GM21381 (cell line): ENCODE measurements around the gene RAMACL.
"Not testable (repeated sequence)": the region's sequence is repeated elsewhere in the genome, so short reads cannot be mapped to it uniquely, and the experiment has no call there.

Experiments
- ATAC-seq: cut with Tn5 transposase; IDR thresholded peaks from one replicate; pipeline ENCODE4 v1.9.1; 2021; ENCODE audit warnings: mild to moderate bottlenecking, moderate library complexity; ENCODE audit not compliant: unreplicated experiment

Gene RAMACL

DNA sequence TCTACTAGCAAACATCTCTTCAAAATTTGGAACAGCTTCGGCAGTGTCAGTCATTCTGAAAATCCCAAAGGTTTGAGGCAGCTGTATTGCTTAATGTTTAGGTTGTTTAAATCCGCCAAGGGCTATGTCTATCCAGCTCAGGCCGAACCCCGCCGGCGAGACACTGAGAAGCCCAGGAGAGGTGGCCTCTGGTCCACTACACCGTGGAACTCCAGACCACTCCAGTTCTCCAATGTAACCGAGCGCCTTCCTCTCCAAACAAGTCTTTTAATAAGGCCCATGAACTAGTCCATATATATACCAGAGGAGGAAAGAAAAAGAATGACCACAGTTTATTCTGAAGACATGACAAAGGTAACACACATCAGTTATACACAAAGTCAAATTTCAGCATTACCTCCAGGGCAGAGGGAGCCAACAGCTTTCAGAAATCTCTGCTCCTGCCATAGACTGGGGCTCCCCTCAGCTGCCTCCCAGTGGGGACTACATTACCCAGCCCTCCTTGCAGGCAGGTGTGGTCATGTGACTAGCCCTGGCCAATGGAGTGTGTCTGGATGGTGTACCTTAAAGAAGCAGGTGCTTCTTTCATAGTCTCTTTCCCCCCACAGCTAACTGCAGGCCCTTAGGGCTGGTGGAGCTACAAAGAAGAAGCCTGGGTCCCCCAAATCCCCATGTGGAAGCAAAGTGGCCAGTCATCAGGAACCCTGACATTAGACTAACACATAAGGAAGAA lies at the start of gene RAMACL:
Gene RAMACL, minus strand, starts transcription at position 255 of the 733 bp plus-strand sequence. Its CDS starts 201 bp downstream, at position 54.
- peak; percentile 70 for ATAC-seq

DNA sequence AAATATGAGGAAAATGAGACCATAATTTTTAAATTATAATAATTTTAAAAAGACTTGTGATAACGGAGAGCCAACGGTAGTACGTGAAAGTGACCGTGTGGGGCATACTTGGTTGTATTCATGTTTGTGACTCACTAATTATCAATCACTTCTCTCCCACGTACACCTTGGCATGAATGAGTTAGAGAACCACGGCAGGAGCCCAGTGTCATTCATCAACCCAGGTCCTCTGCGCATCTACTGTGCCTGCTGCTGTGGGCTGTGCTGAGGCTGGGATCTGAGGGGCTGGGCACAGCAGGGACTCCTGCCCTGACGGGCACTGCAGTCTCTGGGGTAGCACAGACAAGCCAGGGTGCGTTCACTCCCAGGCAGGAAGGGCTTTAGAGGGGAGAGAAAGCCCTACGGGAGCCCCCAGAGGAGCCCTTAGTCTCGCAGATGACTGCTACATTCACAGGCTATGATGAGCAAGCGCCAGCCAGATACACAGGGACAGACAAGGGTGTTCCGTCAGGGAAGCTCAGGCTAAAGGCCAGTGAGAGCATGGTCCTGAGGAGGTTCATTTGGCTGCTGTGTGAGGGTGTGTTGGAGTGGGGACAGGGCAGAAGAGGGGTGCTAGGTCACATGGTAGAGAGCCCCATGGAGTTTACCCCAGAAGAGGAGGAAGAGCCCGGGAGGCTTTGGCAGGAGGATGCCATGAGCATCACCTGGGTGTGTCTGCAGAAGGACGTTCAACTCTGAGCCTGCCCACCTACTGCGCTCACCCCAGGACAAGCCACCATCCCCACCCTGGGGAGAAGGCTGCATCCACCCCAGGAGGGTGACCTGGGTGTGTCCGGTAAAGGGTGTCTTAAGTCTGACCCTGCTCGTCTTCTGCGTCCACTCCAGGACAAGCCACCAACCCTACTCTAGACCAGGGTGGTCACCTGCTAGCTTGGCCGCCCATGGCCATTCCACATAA lies 48.8 kb upstream of the RAMACL start:
- ATAC-seq = no peak

DNA sequence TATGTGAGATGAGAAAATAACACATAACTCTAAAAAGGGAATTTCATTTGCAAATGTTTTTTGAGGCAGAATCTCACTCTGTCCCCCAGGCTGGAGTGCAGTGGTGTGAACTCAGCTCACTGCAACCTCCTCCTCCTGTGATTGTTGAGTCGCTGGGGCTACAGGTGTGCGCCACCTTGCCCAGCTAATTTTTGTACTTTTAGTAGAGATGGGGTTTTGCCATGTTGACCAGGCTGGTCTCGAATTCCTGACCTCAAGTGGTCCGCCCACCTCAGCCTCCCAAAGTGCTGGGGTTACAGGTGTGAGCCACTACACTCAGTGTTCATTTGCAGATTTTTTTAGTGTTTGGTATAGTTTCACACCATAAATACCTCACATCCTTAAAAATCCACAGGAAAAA lies 48.1 kb upstream of the RAMACL start:
- not testable (repeated sequence) for ATAC-seq

DNA sequence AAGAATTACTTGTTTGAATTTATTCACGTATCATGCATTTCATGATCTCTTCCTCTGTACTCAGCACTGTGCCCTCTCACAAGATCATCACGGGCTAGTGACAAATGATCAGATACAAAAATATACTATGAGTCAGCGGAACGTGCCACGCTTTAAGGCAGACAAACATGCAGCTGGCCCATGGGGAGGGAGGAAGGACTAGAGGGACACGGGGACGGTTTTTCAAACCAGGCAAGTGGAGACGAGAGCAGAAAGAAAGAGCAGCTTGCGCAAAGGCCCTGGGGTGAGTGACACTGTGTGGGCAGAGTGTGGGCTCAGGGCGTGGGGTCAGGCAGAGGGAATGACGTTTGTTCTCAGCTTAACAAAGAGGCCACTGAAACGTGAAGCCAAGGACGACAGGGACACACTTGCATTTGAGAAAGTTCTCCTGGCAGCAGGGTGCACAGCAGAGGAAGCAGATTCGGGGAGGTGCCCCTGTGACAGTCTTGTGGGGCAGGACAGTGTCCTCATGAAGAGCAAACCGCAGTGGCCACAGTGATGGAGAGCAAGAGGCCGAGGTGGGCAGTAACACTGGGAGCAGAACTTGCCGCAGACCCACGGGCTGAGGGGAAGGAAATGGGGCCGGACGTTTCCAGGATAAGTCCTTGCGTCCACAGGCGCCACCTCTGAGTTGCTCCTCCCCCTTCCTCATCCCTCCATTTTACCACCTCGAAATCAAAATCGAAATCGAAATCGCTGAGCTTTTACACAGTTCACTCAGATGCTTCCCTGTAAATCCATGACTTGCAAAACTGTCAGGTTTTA lies 47.5 kb upstream of the RAMACL start:
- ATAC-seq = no peak

DNA sequence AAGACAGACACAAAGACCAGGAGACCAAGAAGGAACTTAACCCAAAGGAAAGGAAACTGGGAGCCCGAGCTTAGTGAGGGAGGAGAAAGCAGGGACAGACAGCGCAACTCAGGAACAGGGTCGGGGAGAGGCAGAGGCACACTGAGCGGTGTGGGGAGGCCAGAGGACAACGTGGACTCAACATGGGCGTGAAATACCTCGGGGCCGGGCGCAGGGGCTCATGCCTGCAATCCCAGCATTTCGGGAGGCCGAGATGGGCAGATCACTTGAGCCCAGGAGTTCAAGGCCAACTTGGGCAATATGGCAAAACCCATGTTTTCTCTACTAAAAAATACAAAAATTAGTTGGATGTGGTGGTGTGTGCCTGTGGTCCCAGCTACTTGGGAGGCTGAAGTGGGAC lies 46.3 kb upstream of the RAMACL start:
- no peak for ATAC-seq

DNA sequence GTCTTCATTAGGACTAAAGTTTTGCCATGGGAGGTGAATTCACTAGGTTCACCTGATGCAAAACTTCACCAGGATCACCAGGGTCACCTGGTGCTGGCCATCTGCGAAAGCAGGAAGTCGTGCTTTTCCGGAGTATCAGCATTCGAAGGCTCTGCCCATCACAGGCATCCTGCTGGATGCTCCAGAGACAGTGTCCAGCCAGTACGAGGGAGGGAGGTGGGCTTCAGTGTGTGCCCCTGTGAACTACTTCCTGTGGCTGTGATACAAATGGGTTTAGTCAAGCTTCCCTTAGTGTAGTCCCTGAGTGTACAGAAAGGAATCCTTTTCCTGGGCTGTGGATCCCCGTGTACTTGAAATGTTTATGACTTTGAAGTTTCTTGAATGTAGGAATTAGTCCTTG lies 44.0 kb upstream of the RAMACL start:
- ATAC-seq = no peak

DNA sequence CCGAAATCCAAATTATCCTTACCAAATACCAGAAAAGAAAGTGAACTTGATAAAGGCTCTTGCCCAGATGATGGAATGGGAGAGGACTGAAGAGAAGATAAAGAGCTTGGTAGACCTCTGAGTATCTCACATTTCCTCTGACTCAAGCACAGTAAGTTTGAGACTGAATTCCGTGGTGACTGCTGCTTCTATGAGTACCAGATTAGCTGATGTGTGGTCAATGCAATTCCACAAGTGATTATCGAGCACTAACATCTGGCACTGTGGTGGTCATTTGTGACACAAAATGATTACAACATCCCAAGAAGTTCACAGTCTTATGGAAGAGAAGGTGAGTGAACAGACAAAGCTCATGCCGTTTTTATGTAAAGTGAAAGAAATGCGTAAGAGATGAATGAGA lies 43.1 kb upstream of the RAMACL start:
- no peak for ATAC-seq

DNA sequence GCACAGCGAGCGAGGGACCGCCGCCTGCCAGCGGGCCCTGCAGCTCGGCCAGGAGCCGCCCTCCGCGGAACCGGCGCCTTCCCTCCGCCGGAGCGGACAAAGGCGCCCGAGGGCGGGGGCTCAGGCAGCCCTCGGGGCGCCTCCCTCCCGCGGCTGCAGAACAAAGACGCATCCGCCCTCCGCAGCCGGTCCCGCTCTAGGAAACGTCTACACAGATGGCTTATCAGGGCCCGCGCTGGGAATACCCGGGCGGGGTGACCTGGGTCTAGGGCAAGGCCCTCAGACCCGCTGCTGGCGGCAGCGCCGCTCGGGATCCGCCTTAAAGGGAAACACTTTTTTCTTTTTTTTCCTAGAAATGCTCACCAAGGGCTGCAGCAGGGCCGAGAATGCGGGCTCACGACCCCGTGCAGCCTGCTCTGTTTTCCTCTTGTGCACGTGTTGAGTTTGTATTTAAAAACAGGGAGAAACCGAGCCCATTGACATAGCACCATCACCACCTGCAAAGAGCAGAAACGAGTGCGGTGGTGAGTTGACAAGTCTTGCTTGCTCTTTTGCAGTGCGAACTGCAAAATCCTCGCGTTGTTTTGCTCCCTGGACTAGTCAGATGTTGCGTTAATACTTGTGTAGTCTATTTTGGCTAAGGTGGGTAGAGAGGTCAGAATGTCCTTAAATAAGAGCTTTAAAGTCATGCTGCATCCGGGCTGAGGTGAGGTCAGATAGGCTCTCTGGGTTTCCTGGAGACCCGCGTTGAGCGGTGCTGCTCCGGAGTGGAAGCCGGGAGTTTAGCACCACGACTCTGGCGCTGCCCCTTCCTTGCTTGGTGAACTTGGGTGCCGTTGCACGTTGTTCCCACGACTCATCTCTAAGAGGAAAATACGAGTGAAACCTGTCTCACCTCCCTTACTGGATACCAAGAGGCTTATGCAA lies 41.7 kb upstream of the RAMACL start:
- peak; percentile 22 for ATAC-seq

DNA sequence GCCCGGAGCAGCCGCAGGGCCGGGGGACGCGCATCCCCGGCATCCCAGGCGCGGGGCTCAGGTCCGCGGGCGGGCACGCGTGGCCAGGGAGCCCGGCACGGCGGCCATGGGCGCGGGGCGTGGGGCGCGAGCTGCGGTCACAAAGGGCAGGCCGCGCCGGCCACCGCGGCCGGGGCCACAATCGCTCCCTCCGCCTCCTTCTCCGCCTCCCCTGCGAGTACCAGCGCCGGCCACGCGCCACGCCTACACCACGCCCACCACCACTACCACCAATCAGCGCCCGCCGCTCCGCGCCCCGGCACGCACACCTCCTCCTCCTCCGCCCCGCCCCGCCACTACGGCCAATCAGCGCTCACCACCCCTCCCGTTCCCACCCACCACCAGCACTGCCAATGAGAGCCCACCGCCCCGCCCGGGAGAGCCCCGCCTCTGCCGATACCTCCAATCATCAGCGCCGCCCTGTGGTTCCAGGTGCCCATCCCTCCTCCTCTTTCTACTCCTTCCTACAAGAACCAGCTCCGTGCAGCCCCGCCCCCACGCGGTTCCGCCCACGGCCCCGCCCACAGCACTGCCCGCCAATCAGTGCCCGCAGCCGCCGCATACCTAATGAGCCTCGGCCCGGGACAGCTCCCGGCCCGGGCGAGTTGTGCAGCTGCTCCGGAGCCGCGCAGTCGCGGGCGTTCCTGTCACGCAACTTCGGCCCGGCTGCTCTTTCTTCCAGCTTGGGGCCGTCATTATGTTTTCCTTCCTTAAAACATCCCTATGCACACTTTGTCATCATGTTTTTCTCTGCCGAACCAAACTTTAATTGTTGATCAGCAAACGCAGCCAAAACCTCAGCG lies 40.8 kb upstream of the RAMACL start, which contains the start of gene RPS6KA2:
Gene RPS6KA2, minus strand, starts transcription at position 219 of the 842 bp plus-strand sequence. CDS start 232 bp downstream, outside the sequence.
- peak; percentile 86 for ATAC-seq

DNA sequence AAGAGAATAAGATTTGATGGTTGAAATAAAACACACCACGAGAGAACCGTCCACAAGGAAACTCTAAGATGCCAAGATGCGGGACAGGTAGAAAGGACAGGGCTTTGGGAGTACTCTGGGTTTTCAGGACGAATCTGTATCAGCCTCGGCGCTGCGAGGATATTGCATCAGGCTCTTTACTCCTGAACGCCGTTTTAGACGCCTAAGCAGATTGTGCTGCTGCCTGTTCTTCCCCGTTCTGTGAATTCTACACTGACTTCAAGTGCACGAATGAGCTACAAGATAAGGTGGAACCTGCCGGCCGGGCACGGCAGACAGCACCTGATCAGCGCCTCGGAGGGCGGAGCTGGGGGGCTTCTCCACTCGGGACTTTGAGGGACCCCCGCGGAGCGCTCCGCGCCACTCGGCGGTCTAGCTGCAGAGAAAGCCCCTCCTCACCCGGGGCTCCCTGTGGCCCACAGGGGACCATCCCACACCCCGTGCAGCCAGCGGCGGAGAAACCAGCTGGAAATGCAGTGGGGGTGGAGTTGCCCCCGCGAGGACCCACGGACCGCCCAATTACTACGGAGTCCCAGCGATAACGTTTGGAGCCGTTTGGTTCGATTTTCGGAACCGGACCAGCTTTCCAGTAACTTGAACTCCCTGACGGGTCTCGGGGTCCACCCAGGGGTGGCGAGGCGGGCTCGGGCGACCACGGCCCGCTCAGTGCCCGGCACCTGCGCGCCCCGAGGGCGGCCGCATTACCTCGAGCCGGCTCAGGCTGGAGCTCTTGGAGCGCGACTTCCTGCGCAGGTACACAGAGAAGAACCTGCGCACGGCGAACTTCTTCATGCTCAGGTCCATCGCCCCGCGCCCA lies 39.9 kb upstream of the RAMACL start:
- peak; percentile 2 for ATAC-seq

DNA sequence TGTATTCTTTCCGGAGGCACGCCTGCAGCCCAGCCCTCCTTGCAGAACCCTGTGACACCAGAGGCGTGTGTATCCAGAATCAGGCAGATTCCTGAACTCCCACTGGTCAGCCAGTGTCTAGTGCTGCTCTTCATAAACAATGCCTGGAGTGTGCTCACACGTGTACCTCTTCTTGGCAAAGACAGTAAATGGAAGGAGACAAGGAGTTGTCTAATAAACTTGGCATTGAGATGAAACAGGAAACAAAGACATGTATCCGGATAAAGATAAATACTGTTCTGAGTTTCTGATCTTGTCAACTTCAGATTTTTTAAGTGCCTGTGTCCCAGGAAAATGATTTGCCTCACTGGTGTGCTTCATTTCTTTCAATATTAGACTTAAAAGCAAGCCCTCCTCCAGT lies 38.9 kb upstream of the RAMACL start:
- ATAC-seq = no peak

DNA sequence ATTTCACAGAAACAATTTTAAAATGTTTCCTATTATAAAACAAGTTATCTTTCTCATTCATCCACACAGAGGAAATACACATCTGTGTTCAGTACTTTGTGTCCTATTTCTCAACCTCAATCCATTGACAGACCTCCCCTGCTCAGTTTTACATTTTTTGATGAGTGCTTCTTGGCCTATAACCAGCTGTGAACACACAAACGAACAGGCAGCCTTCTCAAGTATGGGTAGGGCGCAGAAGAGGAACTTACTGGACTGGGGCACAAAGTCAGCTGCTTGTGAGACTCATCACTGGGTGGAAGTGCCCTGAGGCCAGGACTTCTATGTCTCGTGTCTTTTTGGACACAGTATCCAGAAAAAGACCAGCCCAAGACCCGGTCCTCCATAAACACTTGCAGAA lies 37.8 kb upstream of the RAMACL start:
- ATAC-seq = no peak

DNA sequence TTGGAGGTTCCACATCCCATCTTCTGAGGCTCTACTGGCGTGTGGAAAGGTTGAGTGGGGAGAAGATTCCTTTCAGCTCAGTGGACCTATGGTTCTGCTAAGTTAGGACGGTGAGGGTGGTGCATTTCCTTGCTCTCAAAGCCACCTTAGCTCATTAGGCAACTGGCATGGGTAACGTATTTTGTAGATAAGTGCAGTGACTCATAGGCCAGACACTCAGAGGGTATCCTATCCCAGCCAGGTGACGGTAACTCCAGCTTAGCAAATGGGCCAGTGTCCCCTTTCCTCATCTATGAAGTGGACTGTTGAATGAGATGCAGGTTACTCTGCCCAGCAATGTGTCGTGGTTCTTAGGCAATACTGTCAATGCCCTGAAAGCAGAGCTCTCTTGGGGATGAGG lies 36.8 kb upstream of the RAMACL start:
- no peak for ATAC-seq

DNA sequence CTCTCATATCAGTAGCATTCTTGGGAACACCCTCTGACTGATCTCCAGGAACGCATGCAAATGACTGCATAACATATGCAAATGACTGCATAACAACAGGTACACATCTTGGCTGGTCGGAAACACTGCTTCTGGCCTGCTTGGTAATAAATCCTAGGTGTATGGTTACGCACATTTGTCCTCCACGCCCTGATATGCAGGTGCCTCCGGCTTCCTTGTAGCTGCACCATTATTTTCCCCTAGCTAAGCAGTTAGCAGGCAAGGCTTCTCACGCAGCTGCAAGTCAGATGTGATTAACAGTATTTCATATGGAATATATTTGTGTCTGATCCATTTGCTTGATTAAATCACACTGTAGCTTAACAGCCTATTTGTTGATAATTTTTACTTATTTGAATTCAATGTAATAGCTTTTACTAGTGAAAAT lies 34.6 kb upstream of the RAMACL start:
- ATAC-seq = no peak

DNA sequence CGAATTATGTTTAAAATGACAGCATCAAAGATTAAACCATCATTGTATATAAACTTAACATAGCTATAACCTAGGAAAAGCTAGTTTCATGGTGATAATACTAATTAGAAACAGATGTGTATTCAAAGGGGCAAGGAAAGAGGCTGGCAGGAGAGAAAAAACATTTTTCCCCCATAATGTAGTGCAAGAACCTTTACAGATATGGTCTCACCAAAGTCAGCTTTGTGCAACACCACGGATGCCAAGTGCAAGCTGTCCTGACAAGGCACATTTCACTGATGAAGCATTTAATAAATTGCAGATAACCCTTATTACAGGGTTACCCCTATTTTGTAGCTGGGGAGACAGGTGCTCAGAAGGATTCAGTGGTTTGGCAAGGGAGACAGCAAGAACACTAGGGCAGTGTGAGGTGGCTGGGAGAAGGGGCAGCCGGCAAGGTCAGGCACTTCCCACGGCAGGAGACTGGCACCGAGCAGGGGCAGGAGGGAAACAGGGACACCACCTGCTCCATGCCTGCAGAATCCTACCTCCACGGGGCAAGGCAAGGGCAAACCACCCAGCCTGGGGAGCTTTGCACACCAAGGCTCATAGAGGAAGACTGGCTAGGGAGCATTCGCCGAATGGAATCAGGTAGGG lies 34.1 kb upstream of the RAMACL start:
- ATAC-seq = no peak

DNA sequence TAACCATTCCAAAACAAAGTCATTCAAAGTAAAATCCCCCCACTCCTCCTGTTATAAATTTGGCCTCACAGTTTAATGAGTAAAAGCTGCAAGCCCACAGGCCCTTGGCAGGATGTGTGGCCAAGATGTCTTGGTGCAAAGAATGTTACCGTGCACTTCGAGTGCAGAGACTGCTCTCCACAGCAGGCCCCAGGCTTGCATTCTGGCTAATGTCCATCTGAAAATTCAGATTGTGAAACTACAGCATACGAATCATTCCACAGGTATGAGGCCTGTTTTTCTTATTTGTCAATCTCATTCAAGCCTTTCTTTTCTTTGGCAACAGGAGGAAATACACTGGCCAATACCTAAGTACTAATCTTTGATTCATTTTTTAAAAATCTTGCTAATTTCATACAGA lies 33.4 kb upstream of the RAMACL start:
- ATAC-seq = no peak

DNA sequence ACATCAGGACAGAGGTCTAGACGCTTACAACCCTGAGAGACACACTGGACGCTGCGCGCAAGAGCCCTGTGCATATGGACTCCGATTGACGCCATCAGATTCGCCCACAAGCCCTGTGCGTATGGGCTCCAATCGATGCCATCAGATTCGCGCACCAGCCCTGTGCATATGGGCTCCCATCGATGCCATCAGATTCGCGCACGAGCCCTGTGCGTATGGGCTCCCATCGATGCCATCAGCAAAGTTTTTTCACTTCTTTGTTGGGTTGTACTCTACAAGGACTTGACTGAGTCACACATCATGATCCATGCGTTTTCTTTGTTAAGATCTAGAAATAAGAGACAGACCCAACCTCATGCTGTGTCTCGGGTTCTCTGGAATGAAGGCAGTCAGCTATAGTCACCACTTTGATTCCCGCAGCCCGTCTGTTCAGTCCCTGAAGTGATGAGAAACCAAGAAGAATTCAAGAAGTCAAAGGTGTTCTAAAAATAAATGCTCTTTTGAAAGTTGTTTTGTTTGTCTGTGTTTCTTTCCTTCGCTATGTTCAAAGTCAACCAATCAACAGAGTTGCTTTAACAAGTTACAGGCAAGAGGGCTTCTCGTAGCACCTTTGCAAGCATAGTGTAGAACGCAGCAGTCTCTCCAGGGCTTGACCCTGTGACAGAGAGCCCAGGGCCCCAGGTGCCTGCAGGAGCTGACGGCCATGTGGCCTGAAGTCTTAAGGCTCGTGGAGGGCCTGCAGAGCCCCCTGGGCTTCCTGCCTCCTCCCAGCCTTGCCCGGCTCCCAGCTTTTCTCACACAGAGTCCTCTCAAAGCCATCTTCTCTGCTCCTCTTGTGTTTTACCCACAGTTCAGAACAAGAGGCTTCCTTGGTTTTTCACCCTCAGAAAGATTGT lies 32.6 kb upstream of the RAMACL start:
- ATAC-seq = no peak
